Natural killer cell (primary cell): ENCODE measurements around the gene SUPT20H. TPM values are rescaled to one million over a fixed set of nuclear protein-coding genes. Genes with fewer than 3 reads are reported as not detected.

Experiments
- ATAC-seq, 3 donors: fragments of 150-1000 bp in 2 of 3; fragments of 200-7000 bp in 1 of 3; cut with Tn5 transposase; 1 replicate in 1 of 3; 2 replicates in 2 of 3; pipeline ENCODE4 v1.10.0; 2021; ENCODE audit warnings: mild to moderate bottlenecking in 2 of 3, moderate library complexity in 2 of 3
- DNase-seq, 2 donors: peaks; one replicate each; pipeline versions ENCODE4 v3.0.0 to v3.0.0-alpha.2; 2013 to 2021; ENCODE audit warnings: mixed read lengths in 1 of 2
- H3K27ac ChIP-seq: one replicate; pipeline ENCODE4 v1.5.1; 2013; ENCODE audit warnings: mild to moderate bottlenecking, low read length
- H3K27me3 ChIP-seq: one replicate; pipeline ENCODE4 v1.6.1; 2013; ENCODE audit warnings: low read length; ENCODE audit not compliant: control insufficient read depth, insufficient read depth
- H3K36me3 ChIP-seq: one replicate; pipeline ENCODE4 v1.6.1; 2013; ENCODE audit warnings: low read length; ENCODE audit not compliant: control insufficient read depth, insufficient read depth
- H3K4me1 ChIP-seq: one replicate; pipeline ENCODE4 v1.6.1; 2013; ENCODE audit warnings: low read length; ENCODE audit not compliant: control insufficient read depth, insufficient read depth
- H3K4me3 ChIP-seq: one replicate; pipeline ENCODE4 v1.5.1; 2013; ENCODE audit warnings: low read length
- H3K9me3 ChIP-seq: one replicate; pipeline ENCODE4 v1.6.1; 2013; ENCODE audit warnings: low read length; ENCODE audit not compliant: control insufficient read depth, insufficient read depth
- H3K27ac Mint-ChIP-seq, 2 donors: one replicate each; pipeline ENCODE4 v1.8.0; 2022; ENCODE audit warnings: mild to moderate bottlenecking in 2 of 2, mixed read lengths in 2 of 2, moderate library complexity in 1 of 2
- H3K27me3 Mint-ChIP-seq, 2 donors: one replicate each; pipeline ENCODE4 v1.8.0; 2022; ENCODE audit warnings: low read depth in 2 of 2, mixed read lengths in 2 of 2
- H3K36me3 Mint-ChIP-seq: one replicate; pipeline ENCODE4 v1.8.0; 2022; ENCODE audit warnings: mixed read lengths
- H3K4me1 Mint-ChIP-seq, 2 donors: one replicate each; pipeline ENCODE4 v1.8.0; 2022; ENCODE audit warnings: mixed read lengths in 2 of 2
- H3K4me3 Mint-ChIP-seq: one replicate; pipeline ENCODE4 v1.8.0; 2022; ENCODE audit warnings: mild to moderate bottlenecking, moderate library complexity, mixed read lengths
- H3K9me3 Mint-ChIP-seq, 2 donors: one replicate each; pipeline ENCODE4 v1.8.0; 2022; ENCODE audit warnings: mixed read lengths in 2 of 2
- WGBS: methylation state at CpG from one replicate; pipeline ENCODE4 v1.1.7; 2013; ENCODE audit warnings: missing lambda C conversion rate; ENCODE audit not compliant: insufficient coverage; 5-methylcytosine and 5-hydroxymethylcytosine counted together
- intact Hi-C: fragments of 100-400 bp; cut with micrococcal nuclease; formaldehyde crosslinking; loops from one replicate; pipeline ENCODE4 v1.14.2; 2022
- total RNA-seq, 4 donors: library from RNA; stranded (reverse); fragments of 120-200 nt in 1 of 4; gene quantifications; one replicate each; pipeline versions ENCODE4 v1.2.3 to v1.2.4, GENCODE V29; 2013 to 2022
- TF ChIP-seq, protein P1 (sequence below): fragments of 200-600 bp; IDR thresholded peaks from one replicate; pipeline ENCODE4 v1.8.0; 2022; ENCODE audit warnings: antibody characterized with exemption

SUPT20H gene
- total RNA-seq, 3 donors from 2014 or later (not counting 1 experiment from before 2014, with no cell fraction given), result 59.8 to 84.7 (median 64.6) TPM

DNA sequence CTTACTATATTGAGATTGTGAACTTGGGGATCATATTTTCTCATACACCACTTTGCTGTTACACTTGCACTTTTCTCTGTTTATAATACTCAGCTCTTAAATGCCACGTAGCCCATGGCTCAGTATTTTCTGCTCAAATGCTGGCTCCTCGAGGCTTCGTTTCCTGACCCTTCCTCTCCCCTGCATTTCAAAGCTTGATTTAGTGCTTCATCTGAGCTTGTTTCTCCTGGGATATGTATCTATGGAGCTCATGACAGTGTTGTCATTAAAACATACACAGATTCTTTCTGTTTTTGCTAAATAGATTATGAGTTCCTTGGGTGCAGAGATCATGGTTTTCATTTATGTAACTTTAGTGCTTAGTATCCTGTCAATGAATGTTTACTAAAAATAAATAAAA lies 34.6 kb upstream of the SUPT20H start:
- 69% methylated on average over 3 of the region's 3 CpGs for WGBS
- Histone ChIP-seq H3K27me3 (no peaks in the 10 kb centered on the region), H3K36me3 (no peaks in the 10 kb centered on the region), H3K9me3 (no peaks in the 10 kb centered on the region), H3K27ac (no peak overlapping the region), H3K4me1 (no peaks in the 10 kb centered on the region), H3K4me3 (no peak overlapping the region)
- H3K27me3 Mint-ChIP-seq, result peaks cover 3 to 32% of the 10 kb centered on the region in 2 donors
- H3K4me1 Mint-ChIP-seq, result no peaks in the 10 kb centered on the region
- H3K4me3 Mint-ChIP-seq, result no peak overlapping the region
- ATAC-seq (no peak), DNase-seq (no peak)
- no peak overlapping the region for H3K27ac Mint-ChIP-seq
- no peaks in the 10 kb centered on the region for H3K9me3 Mint-ChIP-seq
- TF ChIP-seq, protein P1, sequence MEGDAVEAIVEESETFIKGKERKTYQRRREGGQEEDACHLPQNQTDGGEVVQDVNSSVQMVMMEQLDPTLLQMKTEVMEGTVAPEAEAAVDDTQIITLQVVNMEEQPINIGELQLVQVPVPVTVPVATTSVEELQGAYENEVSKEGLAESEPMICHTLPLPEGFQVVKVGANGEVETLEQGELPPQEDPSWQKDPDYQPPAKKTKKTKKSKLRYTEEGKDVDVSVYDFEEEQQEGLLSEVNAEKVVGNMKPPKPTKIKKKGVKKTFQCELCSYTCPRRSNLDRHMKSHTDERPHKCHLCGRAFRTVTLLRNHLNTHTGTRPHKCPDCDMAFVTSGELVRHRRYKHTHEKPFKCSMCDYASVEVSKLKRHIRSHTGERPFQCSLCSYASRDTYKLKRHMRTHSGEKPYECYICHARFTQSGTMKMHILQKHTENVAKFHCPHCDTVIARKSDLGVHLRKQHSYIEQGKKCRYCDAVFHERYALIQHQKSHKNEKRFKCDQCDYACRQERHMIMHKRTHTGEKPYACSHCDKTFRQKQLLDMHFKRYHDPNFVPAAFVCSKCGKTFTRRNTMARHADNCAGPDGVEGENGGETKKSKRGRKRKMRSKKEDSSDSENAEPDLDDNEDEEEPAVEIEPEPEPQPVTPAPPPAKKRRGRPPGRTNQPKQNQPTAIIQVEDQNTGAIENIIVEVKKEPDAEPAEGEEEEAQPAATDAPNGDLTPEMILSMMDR, result no peak
- intact Hi-C loops, result no loop called here
- H3K36me3 Mint-ChIP-seq, result no peaks in the 10 kb centered on the region

DNA sequence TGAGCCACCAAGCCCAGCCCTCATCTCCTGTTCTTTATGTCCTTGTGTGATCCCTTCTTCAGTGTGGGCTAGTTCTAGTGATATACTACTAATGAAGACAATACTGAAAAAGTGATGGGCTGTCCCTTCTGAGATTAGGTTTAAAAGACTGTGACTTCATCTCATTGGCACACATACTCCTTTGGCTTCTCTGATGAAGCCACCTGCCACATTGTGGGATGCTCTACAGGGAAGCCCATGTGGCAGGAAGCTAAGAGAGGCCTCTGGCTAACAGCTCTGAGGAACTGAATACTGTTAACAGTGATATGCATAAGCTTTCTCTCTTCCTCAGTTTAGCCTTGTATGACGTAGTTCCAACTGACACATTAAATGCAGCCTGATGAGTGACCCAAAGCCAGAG lies 32.3 kb upstream of the SUPT20H start:
- Histone ChIP-seq H3K4me3 (no peak overlapping the region), H3K27me3 (no peaks in the 10 kb centered on the region), H3K4me1 (no peaks in the 10 kb centered on the region), H3K27ac (no peak overlapping the region), H3K9me3 (no peaks in the 10 kb centered on the region), H3K36me3 (no peaks in the 10 kb centered on the region)
- intact Hi-C loops, result no loop called here
- no peak for ATAC-seq
- H3K4me1 Mint-ChIP-seq, result no peaks in the 10 kb centered on the region
- TF ChIP-seq, protein P1, result no peak
- H3K27ac Mint-ChIP-seq, result no peak overlapping the region
- peaks cover 8 to 26% of the 10 kb centered on the region in 2 donors for H3K27me3 Mint-ChIP-seq
- no peak overlapping the region for H3K4me3 Mint-ChIP-seq
- H3K9me3 Mint-ChIP-seq, result no peaks in the 10 kb centered on the region
- no peak for DNase-seq
- WGBS, result 59% methylated on average over 1 of the region's 1 CpG
- H3K36me3 Mint-ChIP-seq, result no peaks in the 10 kb centered on the region

DNA sequence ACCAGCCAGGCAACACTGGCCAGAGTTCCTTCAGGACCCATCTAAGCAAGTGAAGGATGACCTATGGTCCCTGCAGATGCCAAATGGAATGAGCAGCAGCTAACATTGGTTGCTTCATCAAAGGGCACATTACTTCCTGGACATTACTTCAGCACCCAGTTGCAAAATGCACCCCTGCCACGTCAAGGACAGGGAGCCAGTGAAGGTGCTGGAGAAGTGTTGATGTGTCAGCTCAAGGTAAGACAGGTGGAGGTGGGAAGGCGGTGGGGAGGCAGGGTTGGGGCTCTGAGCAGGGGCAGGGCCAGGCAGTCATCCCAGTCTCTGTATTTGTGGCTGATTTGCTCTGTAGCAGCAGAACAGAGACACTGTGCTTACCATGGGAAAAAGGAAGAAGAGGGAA lies 31.4 kb upstream of the SUPT20H start:
- no peak overlapping the region for H3K27ac ChIP-seq
- H3K27me3 Mint-ChIP-seq, result peaks cover 11 to 26% of the 10 kb centered on the region in 2 donors
- no peaks in the 10 kb centered on the region for H3K4me1 ChIP-seq
- no peak overlapping the region for H3K27ac Mint-ChIP-seq
- ATAC-seq (no peak), DNase-seq (no peak)
- intact Hi-C loops, result no loop called here
- no peak overlapping the region for H3K4me3 ChIP-seq
- no peaks in the 10 kb centered on the region for H3K4me1 Mint-ChIP-seq
- TF ChIP-seq, protein P1, result no peak
- no peaks in the 10 kb centered on the region for H3K36me3 Mint-ChIP-seq
- H3K9me3 Mint-ChIP-seq, result no peaks in the 10 kb centered on the region
- no peaks in the 10 kb centered on the region for H3K27me3 ChIP-seq
- H3K4me3 Mint-ChIP-seq, result no peak overlapping the region
- no peaks in the 10 kb centered on the region for H3K9me3 ChIP-seq
- 61% methylated on average over 2 of the region's 2 CpGs for WGBS
- H3K36me3 ChIP-seq, result no peaks in the 10 kb centered on the region

DNA sequence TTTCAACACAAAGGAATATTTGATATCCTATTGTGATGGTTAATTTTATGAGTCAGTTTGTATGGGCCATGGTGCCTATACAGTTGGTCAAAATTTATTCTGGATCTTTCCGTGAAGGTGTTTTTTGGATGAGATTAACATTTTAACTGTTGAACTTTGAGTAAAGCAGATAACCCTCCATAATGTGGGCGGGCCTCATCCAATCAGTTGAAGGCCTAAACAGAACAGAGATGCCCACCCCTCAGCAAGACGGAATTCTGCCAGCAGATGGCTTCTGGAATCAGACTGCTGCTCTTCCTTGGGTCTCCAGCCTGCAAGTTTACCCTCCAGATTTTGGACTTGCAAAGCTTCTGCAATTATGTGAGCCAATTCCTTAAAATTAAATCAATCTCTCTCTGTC lies 30.0 kb upstream of the SUPT20H start:
- H3K27ac ChIP-seq, result no peak overlapping the region
- intact Hi-C loops, result no loop called here
- WGBS, result 93% methylated on average over 3 of the region's 3 CpGs
- no peaks in the 10 kb centered on the region for H3K9me3 Mint-ChIP-seq
- no peaks in the 10 kb centered on the region for H3K36me3 ChIP-seq
- H3K4me3 ChIP-seq, result no peak overlapping the region
- H3K27me3 Mint-ChIP-seq, result peaks cover 11 to 26% of the 10 kb centered on the region in 2 donors
- no peak overlapping the region for H3K4me3 Mint-ChIP-seq
- H3K27ac Mint-ChIP-seq, result no peak overlapping the region
- H3K4me1 ChIP-seq, result no peaks in the 10 kb centered on the region
- TF ChIP-seq, protein P1, result no peak
- no peaks in the 10 kb centered on the region for H3K36me3 Mint-ChIP-seq
- H3K4me1 Mint-ChIP-seq, result no peaks in the 10 kb centered on the region
- ATAC-seq, result no peak
- H3K9me3 ChIP-seq, result no peaks in the 10 kb centered on the region
- DNase-seq, result no peak
- no peaks in the 10 kb centered on the region for H3K27me3 ChIP-seq
